Rectal smooth muscle tissue (tissue), 1 donor: ENCODE data around the gene SIL1.

Experiments used
- H3K27ac ChIP-seq: one replicate; pipeline ENCODE4 v1.7.0; 2013; ENCODE audit warnings: low read depth, low read length, inconsistent platforms
- H3K27me3 ChIP-seq: one replicate; pipeline ENCODE4 v1.7.0; 2013; ENCODE audit warnings: low read length; ENCODE audit not compliant: control insufficient read depth, insufficient read depth
- H3K36me3 ChIP-seq: one replicate; pipeline ENCODE4 v1.7.0; 2013; ENCODE audit warnings: low read length; ENCODE audit not compliant: control insufficient read depth, insufficient read depth
- H3K4me1 ChIP-seq: one replicate; pipeline ENCODE4 v1.7.0; 2013; ENCODE audit warnings: low read length; ENCODE audit not compliant: control insufficient read depth, insufficient read depth
- H3K4me3 ChIP-seq: one replicate; pipeline ENCODE4 v1.7.0; 2013; ENCODE audit warnings: low read length
- H3K9ac ChIP-seq: one replicate; pipeline ENCODE4 v1.7.0; 2013; ENCODE audit warnings: low read length

The SIL1 gene

DNA sequence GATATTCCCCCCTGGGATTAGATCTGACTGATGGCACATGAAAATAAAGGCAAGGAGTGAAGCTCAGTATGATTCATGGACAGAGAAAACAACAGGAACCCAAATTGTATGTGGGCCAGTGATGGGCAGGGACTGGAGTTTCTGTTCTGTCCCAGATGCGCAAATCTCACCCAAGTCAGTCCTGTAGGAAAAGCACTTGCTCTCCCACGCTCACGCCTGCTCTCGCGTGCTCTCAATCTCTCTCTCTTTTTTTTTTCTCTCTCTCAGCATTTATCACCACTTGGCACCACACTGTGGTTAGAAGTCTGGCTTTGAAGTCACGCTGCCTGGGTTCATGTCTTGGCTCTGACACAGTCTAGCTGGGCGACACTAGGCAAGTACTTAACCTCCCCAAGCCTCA lies 216.6 kb downstream of the SIL1 start:
- no peaks in the 10 kb centered on the region for H3K36me3 ChIP-seq
- H3K4me3 ChIP-seq = no peak overlapping the region
- H3K27me3 ChIP-seq = no peaks in the 10 kb centered on the region
- no peaks in the 10 kb centered on the region for H3K4me1 ChIP-seq
- H3K9ac ChIP-seq = no peak overlapping the region
- no peak overlapping the region for H3K27ac ChIP-seq

DNA sequence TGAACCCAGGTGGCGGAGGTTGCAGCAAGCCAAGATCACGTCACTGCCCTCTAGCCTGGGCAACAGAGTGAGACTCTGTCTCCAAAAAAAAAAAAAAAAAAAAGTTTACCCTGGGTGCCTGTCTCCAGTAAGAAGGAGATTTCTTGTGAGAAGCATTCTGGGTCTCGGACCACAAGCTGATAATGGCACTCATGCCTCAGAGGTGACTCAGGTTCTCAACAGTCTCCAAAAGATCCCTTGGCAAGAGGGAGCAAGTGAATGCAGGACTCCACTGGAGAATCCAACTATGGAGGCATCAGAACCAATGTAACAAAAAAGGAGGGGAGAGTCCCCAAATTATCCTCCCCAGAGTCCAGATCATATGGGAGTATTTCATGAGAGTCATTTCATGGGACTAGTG lies 217.0 kb downstream of the SIL1 start:
- H3K27ac ChIP-seq = no peak overlapping the region
- H3K27me3 ChIP-seq = no peaks in the 10 kb centered on the region
- H3K9ac ChIP-seq = no peak overlapping the region
- no peaks in the 10 kb centered on the region for H3K4me1 ChIP-seq
- H3K36me3 ChIP-seq = no peaks in the 10 kb centered on the region
- no peak overlapping the region for H3K4me3 ChIP-seq

DNA sequence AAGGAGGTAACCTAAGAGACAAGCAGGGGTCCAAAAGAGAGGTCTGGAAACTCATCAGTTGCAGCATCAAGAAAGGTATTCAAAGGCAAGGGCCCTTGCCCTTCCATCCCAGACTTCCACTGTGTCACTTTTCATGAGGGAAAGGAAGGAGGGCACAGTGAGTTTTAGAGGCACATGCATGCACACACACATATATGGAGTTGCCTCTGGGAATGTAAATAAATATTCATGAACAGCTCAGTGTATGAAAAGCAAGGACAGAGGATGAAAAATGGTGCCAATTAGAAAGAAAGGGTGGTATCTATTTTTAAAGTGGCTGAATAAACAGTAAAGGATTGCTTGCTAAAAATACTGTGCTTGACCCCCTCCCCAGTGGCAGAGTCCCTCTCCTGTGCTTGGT lies 217.7 kb downstream of the SIL1 start:
- Histone ChIP-seq H3K27me3 (no peaks in the 10 kb centered on the region), H3K9ac (no peak overlapping the region), H3K27ac (no peak overlapping the region), H3K36me3 (no peaks in the 10 kb centered on the region), H3K4me3 (no peak overlapping the region), H3K4me1 (peaks cover under 1% of the 10 kb centered on the region)

DNA sequence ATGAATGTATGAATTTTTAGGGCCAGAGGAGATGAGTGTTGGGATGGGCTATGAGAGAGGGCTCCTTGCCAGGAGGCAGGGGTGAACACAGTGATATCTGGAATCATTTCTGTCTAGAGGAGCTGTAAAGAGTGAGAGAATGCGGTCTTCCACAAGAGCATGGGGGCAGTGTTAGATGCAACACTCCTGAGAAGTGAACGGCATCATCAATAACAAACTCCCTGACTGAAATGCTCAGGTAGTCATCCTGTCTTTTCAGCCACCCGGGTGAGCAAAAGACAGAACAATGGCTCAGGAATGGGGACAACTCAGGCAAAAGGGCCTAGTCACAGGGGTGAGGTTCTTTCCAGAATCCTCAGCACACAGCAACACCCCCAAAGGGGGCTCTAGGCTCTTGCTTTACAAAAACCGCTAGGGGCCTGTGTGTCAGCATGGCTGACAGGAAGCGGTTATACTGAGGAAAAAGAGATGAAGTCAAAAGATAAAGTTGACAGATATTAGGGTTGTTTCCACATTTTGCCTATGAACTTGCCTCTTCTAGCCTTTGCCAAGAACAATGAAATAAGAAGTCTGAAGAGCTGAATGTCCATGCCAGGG lies 218.4 kb downstream of the SIL1 start:
- no peaks in the 10 kb centered on the region for H3K36me3 ChIP-seq
- no peak overlapping the region for H3K27ac ChIP-seq
- H3K4me3 ChIP-seq = no peak overlapping the region
- H3K4me1 ChIP-seq = peaks cover 7% of the 10 kb centered on the region
- no peak overlapping the region for H3K9ac ChIP-seq
- no peaks in the 10 kb centered on the region for H3K27me3 ChIP-seq

DNA sequence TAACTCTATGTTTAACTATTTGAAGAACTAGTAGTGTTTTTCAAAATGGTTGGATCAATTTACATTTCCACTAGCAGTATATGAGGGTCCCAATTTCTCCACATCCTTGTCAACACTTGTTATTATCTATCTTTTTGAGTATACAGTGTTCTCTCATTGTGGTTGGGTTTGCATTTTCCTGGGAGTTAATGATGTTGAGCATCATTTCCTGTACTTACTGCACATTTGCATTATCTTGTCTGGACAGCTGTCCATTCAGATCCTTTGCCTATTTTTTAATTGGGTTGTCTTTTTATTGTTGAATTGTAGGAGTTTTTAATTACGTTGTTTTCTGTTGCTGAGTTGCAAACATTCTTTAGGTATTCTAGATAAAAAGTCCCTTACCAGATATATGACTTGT lies 219.6 kb downstream of the SIL1 start:
- no peak overlapping the region for H3K4me3 ChIP-seq
- H3K9ac ChIP-seq = no peak overlapping the region
- H3K4me1 ChIP-seq = peaks cover 15% of the 10 kb centered on the region
- no peaks in the 10 kb centered on the region for H3K36me3 ChIP-seq
- H3K27ac ChIP-seq = no peak overlapping the region
- no peaks in the 10 kb centered on the region for H3K27me3 ChIP-seq

DNA sequence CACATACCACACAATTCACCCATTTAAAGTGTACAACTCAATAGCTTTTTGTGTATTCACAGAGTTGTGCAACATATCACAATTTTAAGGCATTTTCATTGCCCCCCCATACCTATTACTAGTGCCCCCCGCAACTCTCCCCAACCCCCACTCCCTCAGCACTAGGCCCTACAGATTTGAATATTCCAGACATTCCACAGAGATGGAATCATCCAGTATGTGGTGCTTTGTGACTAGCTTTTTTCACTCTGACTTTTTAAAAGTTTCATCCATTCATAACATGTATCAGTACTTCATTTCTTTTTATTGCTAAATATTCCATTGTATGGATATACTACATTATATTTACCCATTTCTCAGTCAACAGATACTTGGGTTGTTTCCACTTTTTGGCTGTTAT lies 220.1 kb downstream of the SIL1 start:
- Histone ChIP-seq H3K4me1 (peaks cover 15% of the 10 kb centered on the region), H3K9ac (no peak overlapping the region), H3K27me3 (no peaks in the 10 kb centered on the region), H3K27ac (no peak overlapping the region), H3K36me3 (no peaks in the 10 kb centered on the region), H3K4me3 (no peak overlapping the region)

DNA sequence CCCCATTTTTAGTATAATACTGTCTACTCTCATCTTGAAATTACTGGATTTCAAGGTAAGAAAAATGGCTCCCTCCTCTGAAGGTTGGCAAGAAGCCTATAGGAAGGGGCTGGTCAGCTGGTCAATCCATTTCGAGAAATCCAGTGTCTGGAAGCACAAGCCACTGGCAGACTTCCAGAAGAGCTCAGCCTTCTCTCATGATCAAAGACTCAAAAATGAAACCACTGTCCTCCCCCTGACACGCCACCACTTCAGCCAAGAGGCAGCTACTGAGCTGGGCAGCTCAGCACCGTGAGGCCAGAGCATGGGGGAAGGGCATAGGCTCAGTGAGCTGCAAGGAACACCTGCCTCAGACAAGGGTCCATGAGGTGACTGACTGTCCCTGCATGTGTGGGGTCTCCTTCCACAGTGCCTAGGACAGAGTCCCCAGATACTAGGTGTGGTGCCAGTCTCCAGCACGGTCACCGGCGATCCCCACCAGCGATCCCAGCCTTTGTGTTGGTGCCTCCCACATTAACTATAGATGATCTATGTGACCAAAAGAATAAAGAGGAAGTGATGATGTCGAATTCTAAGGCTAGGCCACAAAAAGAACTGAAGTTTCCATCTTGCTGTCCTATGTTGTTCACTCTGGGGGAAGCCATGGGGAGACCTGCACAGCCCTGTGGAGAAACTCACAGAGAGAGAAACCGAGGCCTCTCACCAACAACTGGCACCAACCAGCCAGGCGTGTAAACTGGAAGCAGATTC lies 222.9 kb downstream of the SIL1 start:
- Histone ChIP-seq H3K9ac (no peak overlapping the region), H3K27me3 (no peaks in the 10 kb centered on the region), H3K4me1 (peaks cover 15% of the 10 kb centered on the region), H3K27ac (peak overlapping the region; percentile 21), H3K36me3 (no peaks in the 10 kb centered on the region), H3K4me3 (no peak overlapping the region)

DNA sequence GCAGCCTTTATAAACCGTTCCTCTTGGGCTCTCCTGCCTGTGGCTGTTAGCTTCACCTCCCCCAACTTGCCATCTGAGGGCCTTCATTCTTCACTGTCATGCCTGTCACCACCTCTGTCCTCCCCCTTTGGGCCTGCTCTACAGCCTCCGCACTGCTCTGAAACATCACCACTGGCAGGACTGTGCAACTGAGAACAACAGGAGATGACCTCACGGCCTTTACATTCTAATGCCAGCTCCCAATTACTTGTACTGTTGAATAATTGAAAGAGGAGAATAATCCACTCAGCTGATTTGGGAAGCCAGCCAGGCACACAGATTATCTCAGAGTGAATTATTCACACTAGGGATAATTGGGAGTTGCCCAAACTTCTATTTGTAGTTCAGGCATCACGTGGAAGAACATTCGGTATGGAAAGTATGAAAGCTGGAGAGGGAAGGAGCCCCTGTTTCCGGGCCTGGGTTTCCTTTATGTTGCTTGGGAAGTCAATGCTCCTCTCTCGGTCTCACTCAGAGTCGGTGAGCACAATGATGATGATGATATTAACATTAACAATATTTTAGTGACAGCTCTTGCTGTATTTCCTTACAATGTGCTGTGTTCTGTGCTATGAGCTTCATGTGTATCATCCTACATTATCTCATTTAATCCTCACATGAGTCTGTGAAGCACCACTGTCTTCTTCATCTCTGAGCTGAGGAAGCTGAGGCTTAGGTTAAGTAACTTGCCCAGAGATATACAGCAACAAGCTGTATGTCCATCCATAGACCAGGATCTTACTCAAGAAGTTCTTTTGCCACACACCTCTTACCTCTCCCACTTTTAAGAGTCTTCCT lies 223.7 kb downstream of the SIL1 start:
- Histone ChIP-seq H3K9ac (no peak overlapping the region), H3K4me3 (no peak overlapping the region), H3K36me3 (no peaks in the 10 kb centered on the region), H3K27me3 (no peaks in the 10 kb centered on the region), H3K4me1 (peaks cover 15% of the 10 kb centered on the region), H3K27ac (peak overlapping the region; percentile 48)

DNA sequence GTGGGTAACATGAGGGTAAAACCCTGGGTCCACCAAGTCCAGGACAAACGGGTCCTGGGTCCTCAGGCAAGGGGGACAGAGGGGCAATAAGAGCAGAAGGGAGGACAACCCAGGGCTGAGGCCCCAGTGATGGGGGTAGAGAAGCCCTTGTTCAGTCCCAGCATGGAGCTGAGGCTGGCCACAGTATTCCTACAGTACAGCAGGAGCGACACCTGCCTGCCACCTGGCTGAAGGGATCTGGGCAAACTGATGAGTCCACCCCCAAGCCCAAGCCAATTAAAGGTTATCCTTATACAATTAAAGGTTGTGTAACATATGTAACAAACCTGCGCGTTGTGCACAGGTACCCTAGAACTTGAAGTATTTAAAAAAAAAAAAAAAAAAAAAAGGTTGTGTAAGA lies 225.3 kb downstream of the SIL1 start:
- Histone ChIP-seq H3K4me1 (peaks cover 15% of the 10 kb centered on the region), H3K27ac (no peak overlapping the region), H3K9ac (no peak overlapping the region)

DNA sequence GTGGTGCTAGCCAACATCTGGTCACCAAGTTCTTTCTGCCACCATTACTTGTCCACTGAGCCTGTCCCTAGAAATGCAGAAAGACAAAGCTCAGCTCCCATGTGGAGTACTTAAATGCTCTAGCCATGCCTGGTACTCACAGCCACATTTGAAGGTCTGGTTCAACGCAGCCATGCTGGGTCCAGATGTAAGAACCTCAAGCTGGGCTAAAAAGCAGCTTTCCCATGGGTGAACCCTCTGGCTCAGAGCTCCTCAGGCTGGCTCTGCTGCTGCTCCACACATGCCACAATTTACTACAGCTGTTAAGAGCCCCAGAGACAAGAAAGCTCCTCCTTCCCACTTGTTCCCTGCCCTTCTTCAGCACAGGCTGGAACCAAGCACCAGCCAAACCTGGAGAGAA lies 225.9 kb downstream of the SIL1 start:
- H3K4me3 ChIP-seq = no peak overlapping the region
- no peak overlapping the region for H3K9ac ChIP-seq
- H3K4me1 ChIP-seq = peaks cover 15% of the 10 kb centered on the region
- no peaks in the 10 kb centered on the region for H3K36me3 ChIP-seq
- no peaks in the 10 kb centered on the region for H3K27me3 ChIP-seq
- no peak overlapping the region for H3K27ac ChIP-seq

More for the DNA sequence above, 225.3 kb downstream of the SIL1 start:
- Histone ChIP-seq H3K27me3 (no peaks in the 10 kb centered on the region), H3K4me3 (no peak overlapping the region), H3K36me3 (no peaks in the 10 kb centered on the region)

DNA sequence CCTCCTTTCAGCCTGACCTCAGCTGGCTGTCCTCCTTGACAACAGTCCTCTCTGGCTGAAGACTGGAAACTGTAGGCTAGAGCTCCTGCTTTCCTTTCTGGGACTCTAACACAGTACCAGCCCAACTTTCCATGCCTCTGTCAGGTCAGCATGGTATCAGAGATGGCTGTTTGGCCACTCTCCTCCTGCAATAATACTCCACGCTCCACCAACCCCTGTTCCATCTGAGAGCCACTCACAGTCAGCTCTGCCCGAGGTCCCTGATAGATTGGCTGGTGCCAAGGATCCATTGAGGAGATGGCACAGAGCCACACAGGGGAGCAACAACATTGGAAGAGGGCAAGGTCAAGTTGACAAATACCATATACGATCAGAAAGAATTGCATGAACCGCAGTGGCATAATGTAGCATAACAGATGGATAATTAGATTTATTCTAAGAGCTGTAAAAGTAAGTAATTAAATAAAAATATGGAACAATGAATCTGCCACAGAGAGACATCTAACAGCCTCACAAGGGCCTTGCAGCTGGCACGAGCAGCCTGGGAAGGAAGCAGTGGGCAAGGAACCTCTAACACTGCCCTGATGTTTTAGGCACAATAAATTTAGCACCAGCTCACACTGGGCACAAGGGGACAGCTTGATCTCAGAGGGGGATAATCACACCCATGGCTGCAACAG lies 228.7 kb downstream of the SIL1 start:
- Histone ChIP-seq H3K9ac (no peak overlapping the region), H3K4me3 (no peak overlapping the region), H3K27ac (no peak overlapping the region), H3K4me1 (peaks cover 6% of the 10 kb centered on the region), H3K27me3 (no peaks in the 10 kb centered on the region), H3K36me3 (no peaks in the 10 kb centered on the region)

DNA sequence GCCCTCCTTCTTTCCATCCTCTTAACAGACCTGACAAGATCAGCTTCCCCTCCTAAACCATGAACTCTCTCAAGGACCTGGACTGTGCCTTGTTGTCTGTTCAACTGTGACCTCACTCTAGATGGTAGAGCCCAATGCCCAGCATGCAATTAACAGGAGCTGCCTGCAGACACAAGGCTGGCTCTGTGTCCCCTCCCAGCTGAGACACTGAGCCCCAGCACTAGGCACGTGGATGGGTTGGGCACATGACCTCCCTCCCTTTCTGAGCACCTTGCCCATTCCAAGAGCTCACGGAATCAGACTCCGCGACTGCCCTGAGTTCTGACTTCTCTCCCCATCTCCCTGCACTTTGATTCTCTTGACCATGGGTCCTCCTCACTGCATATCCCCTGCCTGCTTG lies 229.6 kb downstream of the SIL1 start:
- H3K27me3 ChIP-seq = no peaks in the 10 kb centered on the region
- no peak overlapping the region for H3K27ac ChIP-seq
- no peak overlapping the region for H3K4me3 ChIP-seq
- H3K9ac ChIP-seq = no peak overlapping the region
- H3K36me3 ChIP-seq = no peaks in the 10 kb centered on the region
- no peaks in the 10 kb centered on the region for H3K4me1 ChIP-seq
